Neural cell (in vitro differentiated cells): ENCODE data around the gene MYO3B. TPM values are rescaled to one million over a fixed set of nuclear protein-coding genes. Genes with fewer than 3 reads are reported as not detected.

Experiments
- H2AFZ ChIP-seq: fragments of 200-600, 300-800 bp; sonication (generic), shearing (Covaris generic); 2 replicates; pipeline ENCODE4 v1.6.0; 2014; ENCODE audit warnings: low read depth, mild to moderate bottlenecking, antibody characterized with exemption, low read length, moderate library complexity
- H3F3A ChIP-seq: fragments of 200-600 bp; shearing (Covaris generic); 2 replicates; pipeline ENCODE4 v1.6.1; 2016; ENCODE audit warnings: mild to moderate bottlenecking, moderate library complexity, mixed read lengths, antibody characterized with exemption, low read length; ENCODE audit not compliant: insufficient read depth, poor library complexity, severe bottlenecking
- H3K27ac ChIP-seq: fragments of 200-600, 300-800 bp; sonication (generic), shearing (Covaris generic); 2 replicates; pipeline ENCODE4 v1.5.1; 2014; ENCODE audit warnings: mild to moderate bottlenecking, low read length, moderate library complexity
- H3K27me3 ChIP-seq: fragments of 300-800, 200-600 bp; sonication (generic), shearing (Covaris generic); 2 replicates; pipeline ENCODE4 v1.6.0; 2014; ENCODE audit warnings: mild to moderate bottlenecking, low read depth, low read length, moderate library complexity; ENCODE audit not compliant: insufficient read depth
- H3K36me3 ChIP-seq: fragments of 300-800, 200-600 bp; sonication (generic), shearing (Covaris generic); 2 replicates; pipeline ENCODE4 v1.5.1; 2014; ENCODE audit warnings: mild to moderate bottlenecking, antibody characterized with exemption, low read length, moderate library complexity; ENCODE audit not compliant: insufficient read depth
- H3K4me2 ChIP-seq: fragments of 300-800, 200-600 bp; sonication (generic), shearing (Covaris generic); 2 replicates; pipeline ENCODE4 v1.6.0; 2014; ENCODE audit warnings: mild to moderate bottlenecking, low read length
- H3K4me3 ChIP-seq: fragments of 300-800, 200-600 bp; sonication (generic), shearing (Covaris generic); 2 replicates; pipeline ENCODE4 v1.5.1; 2014; ENCODE audit warnings: mild to moderate bottlenecking, low read length, moderate library complexity
- H3K79me2 ChIP-seq: fragments of 200-600 bp; shearing (Covaris generic); replicated peaks from 2 replicates; pipeline ENCODE4 v1.6.0; 2014; ENCODE audit warnings: mild to moderate bottlenecking, low read length, moderate library complexity; ENCODE audit not compliant: insufficient read depth
- H3K9ac ChIP-seq: fragments of 300-800, 200-600 bp; sonication (generic), shearing (Covaris generic); 2 replicates; pipeline ENCODE4 v1.6.1; 2016; ENCODE audit warnings: mild to moderate bottlenecking, low read length, mixed read lengths
- H3K9me2 ChIP-seq: fragments of 200-600 bp; shearing (Covaris generic); 2 replicates; pipeline ENCODE4 v1.6.1; 2016; ENCODE audit warnings: mild to moderate bottlenecking, low read length, mixed read lengths; ENCODE audit not compliant: insufficient read depth
- H3K9me3 ChIP-seq: fragments of 200-600, 300-800 bp; sonication (generic), shearing (Covaris generic); 2 replicates; pipeline ENCODE4 v1.6.1; 2016; ENCODE audit warnings: mild to moderate bottlenecking, mixed run types, low read length, moderate library complexity, mixed read lengths
- H4K20me1 ChIP-seq: fragments of 200-600 bp; shearing (Covaris generic); 2 replicates; pipeline ENCODE4 v1.6.1; 2016; ENCODE audit warnings: mild to moderate bottlenecking, mixed run types; ENCODE audit not compliant: insufficient read depth
- EP300 ChIP-seq: fragments of 450-650 bp; conservative IDR thresholded peaks from 2 replicates; pipeline ENCODE4 v1.6.1; 2014; ENCODE audit warnings: antibody characterized with exemption, mild to moderate bottlenecking, moderate library complexity; ENCODE audit not compliant: poor library complexity, severe bottlenecking
- EZH2 ChIP-seq: fragments of 200-600, 300-800 bp; shearing (Covaris generic), sonication (generic); IDR thresholded peaks from 2 replicates; pipeline ENCODE4 v1.6.1; 2014; ENCODE audit warnings: antibody characterized with exemption, low read length, borderline replicate concordance, mild to moderate bottlenecking; ENCODE audit not compliant: insufficient read depth, poor library complexity, severe bottlenecking
- MXI1 ChIP-seq: fragments of 450-650 bp; conservative IDR thresholded peaks from 2 replicates; pipeline ENCODE4 v1.6.1; 2014; ENCODE audit warnings: antibody characterized with exemption, mild to moderate bottlenecking; ENCODE audit not compliant: poor library complexity, severe bottlenecking
- POLR2AphosphoS5 ChIP-seq: IDR thresholded peaks from 2 replicates; pipeline ENCODE4 v1.6.1; 2012
- RAD21 ChIP-seq: fragments of 450-650 bp; conservative IDR thresholded peaks from 2 replicates; pipeline ENCODE4 v1.6.1; 2014; ENCODE audit warnings: antibody characterized with exemption, mild to moderate bottlenecking, moderate library complexity
- SMC3 ChIP-seq: fragments of 450-650 bp; conservative IDR thresholded peaks from 2 replicates; pipeline ENCODE4 v1.6.1; 2014; ENCODE audit warnings: antibody characterized with exemption, mild to moderate bottlenecking, moderate library complexity; ENCODE audit not compliant: poor library complexity
- TAF1 ChIP-seq: IDR thresholded peaks from 2 replicates; pipeline ENCODE4 v1.6.1; 2012; ENCODE audit warnings: low read depth
- polyA plus RNA-seq: library from polyadenylated mRNA; depleted of rRNA; stranded (reverse); fragments of >200 nt; gene quantifications from 2 replicates; pipeline ENCODE4 v1.2.3, GENCODE V29; 2014
- TF ChIP-seq, protein P1 (sequence below): IDR thresholded peaks from 2 replicates; pipeline ENCODE4 v1.6.1; 2012; ENCODE audit warnings: borderline replicate concordance
- TF ChIP-seq, protein P2 (sequence below): fragments of 450-650 bp; IDR thresholded peaks from 2 replicates; pipeline ENCODE4 v1.5.1; 2014; ENCODE audit warnings: antibody characterized with exemption, mild to moderate bottlenecking, moderate library complexity; ENCODE audit not compliant: poor library complexity, severe bottlenecking

The MYO3B gene
- polyA plus RNA-seq, 1 donor from 2014 or later: 0.11 TPM

- no peak overlapping the region for H3K4me3 ChIP-seq
- no peaks in the 10 kb centered on the region for H3F3A ChIP-seq
- H3K27me3 ChIP-seq: no peaks in the 10 kb centered on the region
- no peaks in the 10 kb centered on the region for H3K79me2 ChIP-seq
- TF ChIP-seq EP300 (no peak), SMC3 (no peak), POLR2AphosphoS5 (no peak), MXI1 (no peak), TAF1 (no peak), RAD21 (no peak), EZH2 (no peak)
- TF ChIP-seq, protein P1, sequence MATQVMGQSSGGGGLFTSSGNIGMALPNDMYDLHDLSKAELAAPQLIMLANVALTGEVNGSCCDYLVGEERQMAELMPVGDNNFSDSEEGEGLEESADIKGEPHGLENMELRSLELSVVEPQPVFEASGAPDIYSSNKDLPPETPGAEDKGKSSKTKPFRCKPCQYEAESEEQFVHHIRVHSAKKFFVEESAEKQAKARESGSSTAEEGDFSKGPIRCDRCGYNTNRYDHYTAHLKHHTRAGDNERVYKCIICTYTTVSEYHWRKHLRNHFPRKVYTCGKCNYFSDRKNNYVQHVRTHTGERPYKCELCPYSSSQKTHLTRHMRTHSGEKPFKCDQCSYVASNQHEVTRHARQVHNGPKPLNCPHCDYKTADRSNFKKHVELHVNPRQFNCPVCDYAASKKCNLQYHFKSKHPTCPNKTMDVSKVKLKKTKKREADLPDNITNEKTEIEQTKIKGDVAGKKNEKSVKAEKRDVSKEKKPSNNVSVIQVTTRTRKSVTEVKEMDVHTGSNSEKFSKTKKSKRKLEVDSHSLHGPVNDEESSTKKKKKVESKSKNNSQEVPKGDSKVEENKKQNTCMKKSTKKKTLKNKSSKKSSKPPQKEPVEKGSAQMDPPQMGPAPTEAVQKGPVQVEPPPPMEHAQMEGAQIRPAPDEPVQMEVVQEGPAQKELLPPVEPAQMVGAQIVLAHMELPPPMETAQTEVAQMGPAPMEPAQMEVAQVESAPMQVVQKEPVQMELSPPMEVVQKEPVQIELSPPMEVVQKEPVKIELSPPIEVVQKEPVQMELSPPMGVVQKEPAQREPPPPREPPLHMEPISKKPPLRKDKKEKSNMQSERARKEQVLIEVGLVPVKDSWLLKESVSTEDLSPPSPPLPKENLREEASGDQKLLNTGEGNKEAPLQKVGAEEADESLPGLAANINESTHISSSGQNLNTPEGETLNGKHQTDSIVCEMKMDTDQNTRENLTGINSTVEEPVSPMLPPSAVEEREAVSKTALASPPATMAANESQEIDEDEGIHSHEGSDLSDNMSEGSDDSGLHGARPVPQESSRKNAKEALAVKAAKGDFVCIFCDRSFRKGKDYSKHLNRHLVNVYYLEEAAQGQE: no peak
- TF ChIP-seq, protein P2, sequence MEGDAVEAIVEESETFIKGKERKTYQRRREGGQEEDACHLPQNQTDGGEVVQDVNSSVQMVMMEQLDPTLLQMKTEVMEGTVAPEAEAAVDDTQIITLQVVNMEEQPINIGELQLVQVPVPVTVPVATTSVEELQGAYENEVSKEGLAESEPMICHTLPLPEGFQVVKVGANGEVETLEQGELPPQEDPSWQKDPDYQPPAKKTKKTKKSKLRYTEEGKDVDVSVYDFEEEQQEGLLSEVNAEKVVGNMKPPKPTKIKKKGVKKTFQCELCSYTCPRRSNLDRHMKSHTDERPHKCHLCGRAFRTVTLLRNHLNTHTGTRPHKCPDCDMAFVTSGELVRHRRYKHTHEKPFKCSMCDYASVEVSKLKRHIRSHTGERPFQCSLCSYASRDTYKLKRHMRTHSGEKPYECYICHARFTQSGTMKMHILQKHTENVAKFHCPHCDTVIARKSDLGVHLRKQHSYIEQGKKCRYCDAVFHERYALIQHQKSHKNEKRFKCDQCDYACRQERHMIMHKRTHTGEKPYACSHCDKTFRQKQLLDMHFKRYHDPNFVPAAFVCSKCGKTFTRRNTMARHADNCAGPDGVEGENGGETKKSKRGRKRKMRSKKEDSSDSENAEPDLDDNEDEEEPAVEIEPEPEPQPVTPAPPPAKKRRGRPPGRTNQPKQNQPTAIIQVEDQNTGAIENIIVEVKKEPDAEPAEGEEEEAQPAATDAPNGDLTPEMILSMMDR: no peak
- H3K9ac ChIP-seq: no peak overlapping the region
- no peaks in the 10 kb centered on the region for H3K9me2 ChIP-seq
- no peak overlapping the region for H3K4me2 ChIP-seq
- no peak overlapping the region for H2AFZ ChIP-seq
- H4K20me1 ChIP-seq: no peaks in the 10 kb centered on the region
- H3K9me3 ChIP-seq: no peaks in the 10 kb centered on the region
- no peak overlapping the region for H3K27ac ChIP-seq
- no peaks in the 10 kb centered on the region for H3K36me3 ChIP-seq
Measured at GRCh38 chr2:170216428-170216827, 38.5 kb downstream of the MYO3B start.

GRCh38 chr2:170216981-170217380, 39.0 kb downstream of the MYO3B start:
- no peaks in the 10 kb centered on the region for H4K20me1 ChIP-seq
- TF ChIP-seq RAD21: no peak
- TF ChIP-seq MXI1: no peak
- TF ChIP-seq, protein P1: no peak
- TF ChIP-seq, protein P2: no peak
- TF ChIP-seq POLR2AphosphoS5: no peak
- TF ChIP-seq SMC3: no peak
- TF ChIP-seq TAF1: no peak
- TF ChIP-seq EP300: no peak
- TF ChIP-seq EZH2: no peak
- H2AFZ ChIP-seq: no peak overlapping the region
- no peaks in the 10 kb centered on the region for H3K9me2 ChIP-seq
- no peaks in the 10 kb centered on the region for H3K27me3 ChIP-seq
- no peaks in the 10 kb centered on the region for H3K36me3 ChIP-seq
- H3K4me3 ChIP-seq: no peak overlapping the region
- no peak overlapping the region for H3K9ac ChIP-seq
- no peak overlapping the region for H3K4me2 ChIP-seq
- no peaks in the 10 kb centered on the region for H3K9me3 ChIP-seq
- H3K27ac ChIP-seq: no peak overlapping the region
- no peaks in the 10 kb centered on the region for H3F3A ChIP-seq
- H3K79me2 ChIP-seq: no peaks in the 10 kb centered on the region
